ENCODE measurements around the gene TNFAIP8L2. TPM values are rescaled to one million over a fixed set of nuclear protein-coding genes. Genes with fewer than 3 reads are reported as not detected.

Gene TNFAIP8L2
- total RNA-seq, 1 experiment from 2014 or later, result not detected

DNA sequence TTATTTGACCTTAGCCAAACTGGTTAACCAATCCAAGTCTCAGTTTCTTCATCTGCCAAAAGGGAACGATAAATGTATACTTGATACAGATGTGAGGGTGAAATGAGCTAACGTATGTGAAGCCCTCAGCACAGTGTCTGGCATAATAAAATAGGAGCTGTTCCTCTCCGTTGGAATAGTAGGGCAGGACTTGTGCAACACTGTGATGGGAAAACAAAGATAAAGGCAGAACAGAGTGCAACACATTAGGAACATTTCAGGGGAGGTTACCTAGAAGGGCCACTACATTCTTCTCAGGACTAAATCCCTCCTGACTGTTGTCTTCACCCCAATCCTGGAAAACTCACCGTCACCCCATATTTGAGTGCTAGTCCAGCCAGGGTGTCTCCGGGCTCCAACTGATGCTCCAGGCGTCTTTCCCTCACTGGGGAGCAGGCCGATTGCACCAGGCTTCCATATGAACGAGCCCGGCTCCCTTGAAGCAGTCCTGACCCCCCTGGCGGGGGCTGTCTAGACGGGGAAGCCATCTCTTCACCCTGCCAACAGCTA is 8.4 kb downstream of the TNFAIP8L2 start:
- Histone ChIP-seq H3K36me3 (ENCODE audit: low read depth, low read length) (peaks cover 5% of the 10 kb centered on the region; the same call in 1 of the 2 replicates), H3F3A (ENCODE audit: low read length, unreplicated experiment) (no peaks in the 10 kb centered on the region), H4K20me1 (ENCODE audit: low read length) (no peaks in the 10 kb centered on the region), H3K4me1 (ENCODE audit: insufficient read depth, low read length) (peaks cover 18% of the 10 kb centered on the region), H3K27ac (ENCODE audit: low read length) (no peak overlapping the region), H3K4me3 (ENCODE audit: low read length) (peak overlapping the region; percentile 85), H3K9ac (ENCODE audit: low read length) (peak overlapping the region; percentile 87), H3K9me3 (ENCODE audit: low read length) (no peaks in the 10 kb centered on the region), H3K4me2 (ENCODE audit: low read length) (peak overlapping the region; percentile 94), H3K79me2 (ENCODE audit: low read length) (peaks cover 32% of the 10 kb centered on the region), H3K27me3 (ENCODE audit: low read length) (no peaks in the 10 kb centered on the region), H3K9me2 (replicated peaks; ENCODE audit: low read length) (no peaks in the 10 kb centered on the region), H2AFZ (ENCODE audit: low read length) (peak overlapping the region; percentile 96)
- POLR2A ChIA-PET (ENCODE audit: unreplicated experiment), result no interaction called here
- CTCF ChIA-PET, result interaction anchor here (0.7 to 1.6 kb wide), 2 partner anchors 65 to 87 kb away, joined by 3 to 12 read pairs; no protein-coding TSS in a partner anchor
- ATAC-seq, result peak; percentile 1; the same call in 1 of the 2 replicates
- no peak for DNase-seq
- BruUV-seq (replicated peaks), result no TSS peak
- no peak for TF ChIP-seq EZH2phosphoT487 (IDR thresholded peaks at IDR 0.05; ENCODE audit: borderline replicate concordance, low read length)
- no peak for TF ChIP-seq EZH2 (IDR thresholded peaks at IDR 0.05; ENCODE audit: low read length, unreplicated experiment)
- TF ChIP-seq, protein P1, sequence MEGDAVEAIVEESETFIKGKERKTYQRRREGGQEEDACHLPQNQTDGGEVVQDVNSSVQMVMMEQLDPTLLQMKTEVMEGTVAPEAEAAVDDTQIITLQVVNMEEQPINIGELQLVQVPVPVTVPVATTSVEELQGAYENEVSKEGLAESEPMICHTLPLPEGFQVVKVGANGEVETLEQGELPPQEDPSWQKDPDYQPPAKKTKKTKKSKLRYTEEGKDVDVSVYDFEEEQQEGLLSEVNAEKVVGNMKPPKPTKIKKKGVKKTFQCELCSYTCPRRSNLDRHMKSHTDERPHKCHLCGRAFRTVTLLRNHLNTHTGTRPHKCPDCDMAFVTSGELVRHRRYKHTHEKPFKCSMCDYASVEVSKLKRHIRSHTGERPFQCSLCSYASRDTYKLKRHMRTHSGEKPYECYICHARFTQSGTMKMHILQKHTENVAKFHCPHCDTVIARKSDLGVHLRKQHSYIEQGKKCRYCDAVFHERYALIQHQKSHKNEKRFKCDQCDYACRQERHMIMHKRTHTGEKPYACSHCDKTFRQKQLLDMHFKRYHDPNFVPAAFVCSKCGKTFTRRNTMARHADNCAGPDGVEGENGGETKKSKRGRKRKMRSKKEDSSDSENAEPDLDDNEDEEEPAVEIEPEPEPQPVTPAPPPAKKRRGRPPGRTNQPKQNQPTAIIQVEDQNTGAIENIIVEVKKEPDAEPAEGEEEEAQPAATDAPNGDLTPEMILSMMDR (conservative IDR thresholded peaks at IDR 0.05; ENCODE audit: low read depth, low read length), result no peak
- intact Hi-C loops (cut with micrococcal nuclease), result no loop called here

DNA sequence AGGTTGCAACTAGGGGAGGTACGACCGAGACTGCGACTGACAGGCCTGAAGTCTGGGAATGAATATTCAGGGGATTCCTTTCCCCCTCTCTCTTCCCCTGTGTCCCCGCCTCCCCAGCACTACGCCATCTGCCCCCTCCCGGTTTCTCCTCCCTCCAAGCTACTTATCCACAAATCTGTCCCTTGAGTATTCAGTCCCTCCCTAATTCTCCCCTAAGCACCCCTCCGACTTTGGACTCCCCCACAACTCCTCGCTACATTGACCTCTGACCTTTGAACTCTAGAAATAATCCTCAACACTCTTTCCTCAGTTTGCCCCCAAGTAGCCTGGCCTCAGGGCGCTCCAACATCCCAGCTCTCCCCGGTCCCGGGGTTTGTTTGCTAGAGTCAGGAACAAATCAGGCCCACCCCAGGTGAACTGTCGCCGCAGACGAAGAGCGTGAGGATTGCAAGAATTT is 8.9 kb downstream of the TNFAIP8L2 start:
- Histone ChIP-seq H3K9me3 (ENCODE audit: low read length) (no peaks in the 10 kb centered on the region), H3K4me2 (ENCODE audit: low read length) (peak overlapping the region; percentile 94), H3F3A (ENCODE audit: low read length, unreplicated experiment) (no peaks in the 10 kb centered on the region), H2AFZ (ENCODE audit: low read length) (peak overlapping the region; percentile 96), H3K9me2 (replicated peaks; ENCODE audit: low read length) (no peaks in the 10 kb centered on the region), H3K4me1 (ENCODE audit: insufficient read depth, low read length) (peaks cover 18% of the 10 kb centered on the region), H3K9ac (ENCODE audit: low read length) (peak overlapping the region; percentile 87), H4K20me1 (ENCODE audit: low read length) (no peaks in the 10 kb centered on the region), H3K79me2 (ENCODE audit: low read length) (peaks cover 32% of the 10 kb centered on the region), H3K27me3 (ENCODE audit: low read length) (no peaks in the 10 kb centered on the region), H3K4me3 (ENCODE audit: low read length) (peak overlapping the region; percentile 85), H3K27ac (ENCODE audit: low read length) (no peak overlapping the region), H3K36me3 (ENCODE audit: low read depth, low read length) (peaks cover 5% of the 10 kb centered on the region; the same call in 1 of the 2 replicates)
- BruUV-seq (replicated peaks), result TSS peak; percentile 51
- CTCF ChIA-PET, result interaction anchor here (0.7 to 1.6 kb wide), 2 partner anchors 65 to 87 kb away, joined by 3 to 12 read pairs; no protein-coding TSS in a partner anchor
- TF ChIP-seq EZH2phosphoT487 (IDR thresholded peaks at IDR 0.05; ENCODE audit: borderline replicate concordance, low read length) (no peak), EZH2 (IDR thresholded peaks at IDR 0.05; ENCODE audit: low read length, unreplicated experiment) (no peak)
- TF ChIP-seq, protein P1 (conservative IDR thresholded peaks at IDR 0.05; ENCODE audit: low read depth, low read length), result no peak
- peak; percentile 21 for DNase-seq
- ATAC-seq, result peak; percentile 37
- POLR2A ChIA-PET (ENCODE audit: unreplicated experiment), result interaction anchor here (0.6 kb wide), 1 partner anchor 24 kb away, joined by 10 read pairs; the partner anchor contains the start of gene VPS72
- intact Hi-C loops (cut with micrococcal nuclease), result no loop called here

Measured in PC-3 (cell line).